ENCODE measurements around the gene UFD1. TPM values are rescaled to one million over a fixed set of nuclear protein-coding genes. Genes with fewer than 3 reads are reported as not detected.

Gene UFD1
- total and polyA plus RNA-seq, 9 of the 15 experiments (the other 6 are each of a cell fraction or from before 2014, with no cell fraction given) = 238 to 645 (median 363) TPM

- TF ChIP-seq ZNF655 (CRISPR knock-in tag; IDR thresholded peaks at IDR 0.05) (no peak), ADNP (tag; IDR thresholded peaks at IDR 0.05) (no peak), CREB1 (IDR thresholded peaks at IDR 0.05) (no peak), CREB1 (CRISPR knock-in tag; IDR thresholded peaks at IDR 0.05) (no peak), CHAMP1 (IDR thresholded peaks at IDR 0.05) (no peak), POLR2AphosphoS5 (IDR thresholded peaks at IDR 0.05; ENCODE audit: control insufficient read depth, insufficient read depth, low read depth, low read length) (no peak), PCBP1 (IDR thresholded peaks at IDR 0.05; ENCODE audit: low read depth, low read length, poor library complexity, severe bottlenecking) (no peak), ZNF589 (CRISPR knock-in tag; IDR thresholded peaks at IDR 0.05; ENCODE audit: low read depth) (no peak), CHD2 (IDR thresholded peaks at IDR 0.05; ENCODE audit: low read depth, low read length) (peak; percentile 88), ZKSCAN1 (IDR thresholded peaks at IDR 0.05; ENCODE audit: low read depth, low read length) (no peak), EP300 (IDR thresholded peaks at IDR 0.05; ENCODE audit: low read length) (peak; percentile 35), HMBOX1 (IDR thresholded peaks at IDR 0.05) (no peak), SNIP1 (IDR thresholded peaks at IDR 0.05; ENCODE audit: low read depth) (no peak), ZNF436 (CRISPR knock-in tag; IDR thresholded peaks at IDR 0.05) (0 out of 2 replicates have a peak, but pooled peaks have one; percentile 46), XRCC5 (IDR thresholded peaks at IDR 0.05; ENCODE audit: low read depth, low read length) (no peak), STAG1 (CRISPR knock-in tag; IDR thresholded peaks at IDR 0.05; ENCODE audit: borderline replicate concordance) (no peak), CC2D1A (IDR thresholded peaks at IDR 0.05) (no peak), CBFA2T2 (conservative IDR thresholded peaks at IDR 0.05) (no peak), SP1 (CRISPR knock-in tag; IDR thresholded peaks at IDR 0.05) (no peak), DACH1 (IDR thresholded peaks at IDR 0.05; ENCODE audit: partially characterized antibody) (no peak), SAFB (IDR thresholded peaks at IDR 0.05; ENCODE audit: borderline replicate concordance, low read depth, low read length) (no peak; the same call in 1 of the 2 replicates), HMG20A (CRISPR knock-in tag; conservative IDR thresholded peaks at IDR 0.05) (0 out of 2 replicates have a peak, but pooled peaks have one; percentile 63), PKNOX1 (IDR thresholded peaks at IDR 0.05) (no peak), HOXB6 (CRISPR knock-in tag; IDR thresholded peaks at IDR 0.05; ENCODE audit: borderline replicate concordance) (peak; percentile 93; the same call in 1 of the 2 replicates), ZNF717 (CRISPR knock-in tag; IDR thresholded peaks at IDR 0.05) (no peak)
These were observed 571 bp upstream of the UFD1 start, which contains the start of gene CDC45 (continued) for GRCh38 chr22:19479355-19480172.
